ENCODE measurements around the gene ADGRL4.

Gene ADGRL4

GRCh38 chr1:78918157-78918556, 88.4 kb downstream of the ADGRL4 start:
- H3K4me3 Mint-ChIP-seq = no peak overlapping the region
- no peaks in the 10 kb centered on the region for H3K4me1 Mint-ChIP-seq
- H3K9me3 Mint-ChIP-seq = no peaks in the 10 kb centered on the region
- H3K27me3 Mint-ChIP-seq (ENCODE audit: low read depth) = no peaks in the 10 kb centered on the region
- no peak for TF ChIP-seq CTCF (IDR thresholded peaks at IDR 0.05; ENCODE audit: unreplicated experiment in 3 of 3)
- no peak overlapping the region for H3K27ac Mint-ChIP-seq
- no peaks in the 10 kb centered on the region for H3K36me3 Mint-ChIP-seq (ENCODE audit: low read depth)

GRCh38 chr1:78916986-78917385, 89.5 kb downstream of the ADGRL4 start:
- Mint-ChIP-seq H3K27ac (no peak overlapping the region), H3K27me3 (ENCODE audit: low read depth) (no peaks in the 10 kb centered on the region), H3K4me1 (no peaks in the 10 kb centered on the region), H3K4me3 (no peak overlapping the region), H3K9me3 (no peaks in the 10 kb centered on the region), H3K36me3 (ENCODE audit: low read depth) (no peaks in the 10 kb centered on the region)
- no peak for TF ChIP-seq CTCF (IDR thresholded peaks at IDR 0.05; ENCODE audit: unreplicated experiment in 3 of 3)

GRCh38 chr1:78913950-78914349, 92.6 kb downstream of the ADGRL4 start:
- Mint-ChIP-seq H3K4me3 (no peak overlapping the region), H3K9me3 (no peaks in the 10 kb centered on the region)

GRCh38 chr1:78911956-78912880, 94.3 kb downstream of the ADGRL4 start:
- no peak overlapping the region for H3K4me3 Mint-ChIP-seq
- no peak for TF ChIP-seq CTCF (IDR thresholded peaks at IDR 0.05; ENCODE audit: unreplicated experiment in 3 of 3)
- H3K36me3 Mint-ChIP-seq (ENCODE audit: low read depth) = no peaks in the 10 kb centered on the region
- no peaks in the 10 kb centered on the region for H3K4me1 Mint-ChIP-seq
- no peaks in the 10 kb centered on the region for H3K9me3 Mint-ChIP-seq
- no peak overlapping the region for H3K27ac Mint-ChIP-seq
- H3K27me3 Mint-ChIP-seq (ENCODE audit: low read depth) = no peaks in the 10 kb centered on the region

More at GRCh38 chr1:78913950-78914349, 92.6 kb downstream of the ADGRL4 start:
- Mint-ChIP-seq H3K27me3 (ENCODE audit: low read depth) (no peaks in the 10 kb centered on the region), H3K27ac (no peak overlapping the region), H3K36me3 (ENCODE audit: low read depth) (no peaks in the 10 kb centered on the region), H3K4me1 (no peaks in the 10 kb centered on the region)
- TF ChIP-seq CTCF (IDR thresholded peaks at IDR 0.05; ENCODE audit: unreplicated experiment in 3 of 3) = no peak

GRCh38 chr1:78902641-78903040, 103.9 kb downstream of the ADGRL4 start:
- Mint-ChIP-seq H3K9me3 (no peaks in the 10 kb centered on the region), H3K4me3 (no peak overlapping the region), H3K4me1 (no peaks in the 10 kb centered on the region), H3K27ac (no peak overlapping the region), H3K36me3 (ENCODE audit: low read depth) (no peaks in the 10 kb centered on the region), H3K27me3 (ENCODE audit: low read depth) (no peaks in the 10 kb centered on the region)
- no peak for TF ChIP-seq CTCF (IDR thresholded peaks at IDR 0.05; ENCODE audit: unreplicated experiment in 3 of 3)

- Mint-ChIP-seq H3K9me3 (no peaks in the 10 kb centered on the region), H3K4me1 (no peaks in the 10 kb centered on the region), H3K27ac (no peak overlapping the region), H3K4me3 (no peak overlapping the region), H3K27me3 (ENCODE audit: low read depth) (no peaks in the 10 kb centered on the region), H3K36me3 (ENCODE audit: low read depth) (no peaks in the 10 kb centered on the region)
- TF ChIP-seq CTCF (IDR thresholded peaks at IDR 0.05; ENCODE audit: unreplicated experiment in 3 of 3) = no peak
Measured at GRCh38 chr1:78894811-78895210, 111.7 kb downstream of the ADGRL4 start.
